Stimulated activated CD8-positive, alpha-beta memory T cell treated with anti-CD3 and anti-CD28 coated beads, Interleukin-12 subunit alpha, Interleukin-12 subunit beta, amount 100 ng/mL, for 24 hours (primary cell): ENCODE data around the gene ANKRD31.

Source experiments
- DNase-seq: peaks from one replicate; pipeline ENCODE4 v3.0.0-alpha.2; 2020; ENCODE audit errors: extremely low read depth

ANKRD31 gene

GRCh38 chr5:75058986-75059535, 177.6 kb downstream of the ANKRD31 start:
- DNase-seq = no peak

GRCh38 chr5:75057561-75057960, 179.1 kb downstream of the ANKRD31 start:
- no peak for DNase-seq

- DNase-seq = no peak
These were observed 180.9 kb downstream of the ANKRD31 start for GRCh38 chr5:75055727-75056144.

DNA sequence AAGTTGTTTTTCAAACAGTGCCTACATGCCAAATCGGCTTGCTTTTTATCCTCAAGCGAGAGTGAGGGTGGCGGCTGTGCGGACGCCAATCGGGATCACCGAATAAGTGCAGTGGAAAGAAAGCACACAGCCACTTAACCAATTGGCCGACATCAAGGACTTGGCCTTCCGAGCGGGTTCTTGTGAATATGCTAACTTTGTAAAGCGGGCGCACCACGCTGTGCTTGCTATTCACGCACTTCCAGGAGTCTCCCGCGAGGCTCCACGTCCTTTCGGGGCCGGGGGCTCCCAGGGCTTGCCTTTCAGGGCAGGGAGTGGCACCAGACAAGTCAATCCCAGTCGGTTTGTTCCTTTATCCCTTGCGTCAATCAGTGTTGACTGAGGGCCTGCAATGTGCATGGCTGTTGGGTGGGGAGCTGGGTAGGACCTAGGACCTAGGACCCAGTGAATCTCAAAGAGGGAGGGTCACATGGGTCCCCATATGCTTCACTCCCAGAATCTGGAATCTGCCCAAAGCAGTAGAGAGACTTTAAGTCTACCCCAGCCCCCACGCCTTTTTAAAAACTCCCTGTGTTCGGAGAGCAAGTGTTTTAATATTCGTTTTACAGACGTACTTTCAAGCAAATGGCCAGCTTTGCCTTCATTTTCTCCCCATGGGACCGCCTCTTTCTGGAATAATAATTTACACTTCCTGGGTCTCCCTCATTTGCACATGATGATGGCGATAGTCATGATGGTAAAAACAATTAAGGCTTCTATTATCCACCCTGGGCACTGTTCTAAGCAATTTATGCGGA, 182.3 kb downstream of the ANKRD31 start:
- no peak for DNase-seq

- no peak for DNase-seq
These were observed 183.2 kb downstream of the ANKRD31 start for GRCh38 chr5:75053304-75054133.

GRCh38 chr5:75053054-75053303, 183.7 kb downstream of the ANKRD31 start:
- DNase-seq = no peak

- no peak for DNase-seq
These were observed 184.3 kb downstream of the ANKRD31 start, which contains the start of gene GCNT4 for GRCh38 chr5:75052192-75053053. TSS of gene GCNT4 (minus strand) at chr5:75052558. CDS start at chr5:75030037, 22,521 bp downstream.

DNA sequence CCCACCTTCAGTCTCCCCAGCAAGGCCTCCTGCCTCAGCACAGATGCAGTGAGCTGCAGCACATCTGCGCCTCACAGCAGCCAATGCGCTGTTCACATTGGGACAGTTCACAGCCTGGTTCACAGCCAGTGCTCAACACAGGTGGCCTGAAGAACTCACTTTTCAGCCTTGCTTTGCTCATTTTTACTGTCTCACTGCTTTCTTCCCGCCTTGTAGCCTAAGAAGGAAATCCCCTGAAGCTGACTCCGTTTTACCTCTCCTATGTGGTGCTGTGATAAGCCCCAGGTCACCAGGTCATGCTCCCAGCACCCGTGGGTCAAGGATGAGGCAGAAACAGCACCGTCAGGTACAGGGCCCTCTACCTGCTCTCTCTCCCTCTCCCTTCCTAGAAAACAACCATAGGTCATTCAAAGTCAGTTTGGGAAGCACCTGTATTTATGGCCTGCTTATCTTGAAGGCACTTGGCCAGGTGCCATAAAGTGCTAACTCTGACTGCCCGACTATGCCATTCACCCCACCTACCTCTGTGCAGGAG, 185.4 kb downstream of the ANKRD31 start:
- DNase-seq = no peak

GRCh38 chr5:75050415-75050814, 186.3 kb downstream of the ANKRD31 start:
- DNase-seq = peak; percentile 16

DNA sequence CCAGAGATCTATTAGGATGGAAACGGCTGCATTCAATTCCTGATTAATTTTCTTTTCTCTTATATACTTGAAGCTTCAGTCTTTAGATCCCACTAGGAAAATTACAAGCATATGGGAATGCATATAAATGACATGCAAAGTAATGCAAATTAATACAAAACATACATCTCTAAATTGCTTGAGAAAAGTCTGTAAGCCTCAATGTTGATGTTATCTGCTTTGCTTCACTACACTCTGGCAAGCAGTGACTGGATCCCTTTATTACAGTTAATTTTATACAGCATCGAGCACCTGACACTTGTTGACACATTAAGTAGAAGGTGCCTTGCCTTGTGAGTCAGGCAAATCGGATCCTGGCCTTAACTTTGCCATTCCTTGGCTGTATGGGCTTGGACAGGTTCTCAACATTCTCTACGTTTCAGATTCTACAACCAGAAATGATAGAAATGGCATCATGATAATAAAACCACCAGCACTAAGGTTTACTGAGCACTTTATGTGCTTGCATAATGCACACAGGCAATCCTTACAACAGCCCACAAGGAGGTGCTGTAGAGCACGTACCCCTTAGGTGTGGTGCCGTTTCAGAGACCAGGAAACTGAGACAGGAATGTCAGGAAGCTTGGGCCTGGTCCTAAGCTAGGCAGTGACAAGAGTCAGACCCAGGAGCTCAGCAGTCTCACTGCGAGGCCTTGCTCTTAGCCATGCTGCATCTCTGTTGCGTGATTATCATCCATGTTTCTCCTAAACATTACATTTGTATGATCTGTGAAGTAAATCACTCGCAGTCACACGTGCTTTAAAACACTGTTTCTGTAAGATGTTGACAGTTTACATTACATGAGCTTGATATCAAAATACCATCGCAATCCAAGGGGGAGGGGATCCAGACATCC, 187.0 kb downstream of the ANKRD31 start:
- no peak for DNase-seq

GRCh38 chr5:75048457-75048953, 188.2 kb downstream of the ANKRD31 start:
- no peak for DNase-seq

DNA sequence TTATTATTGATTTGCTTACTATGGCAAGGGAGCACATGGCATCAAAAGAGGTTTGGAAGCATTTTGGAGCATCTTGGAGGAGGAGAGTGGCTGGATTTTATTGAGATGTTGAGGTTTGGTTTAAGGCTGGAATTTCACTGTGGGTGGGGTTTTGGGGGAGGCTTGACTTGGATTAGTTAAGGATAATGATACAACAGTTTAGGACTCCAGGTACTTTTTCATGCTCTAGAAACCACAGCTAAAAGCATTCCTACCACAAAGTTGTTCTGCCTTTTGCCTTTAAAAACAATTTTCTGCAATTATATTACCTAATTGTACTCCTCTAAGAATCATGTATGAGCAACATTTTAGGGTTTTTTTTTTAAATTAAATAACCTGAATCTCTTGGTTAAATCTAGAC, 189.3 kb downstream of the ANKRD31 start:
- no peak for DNase-seq

DNA sequence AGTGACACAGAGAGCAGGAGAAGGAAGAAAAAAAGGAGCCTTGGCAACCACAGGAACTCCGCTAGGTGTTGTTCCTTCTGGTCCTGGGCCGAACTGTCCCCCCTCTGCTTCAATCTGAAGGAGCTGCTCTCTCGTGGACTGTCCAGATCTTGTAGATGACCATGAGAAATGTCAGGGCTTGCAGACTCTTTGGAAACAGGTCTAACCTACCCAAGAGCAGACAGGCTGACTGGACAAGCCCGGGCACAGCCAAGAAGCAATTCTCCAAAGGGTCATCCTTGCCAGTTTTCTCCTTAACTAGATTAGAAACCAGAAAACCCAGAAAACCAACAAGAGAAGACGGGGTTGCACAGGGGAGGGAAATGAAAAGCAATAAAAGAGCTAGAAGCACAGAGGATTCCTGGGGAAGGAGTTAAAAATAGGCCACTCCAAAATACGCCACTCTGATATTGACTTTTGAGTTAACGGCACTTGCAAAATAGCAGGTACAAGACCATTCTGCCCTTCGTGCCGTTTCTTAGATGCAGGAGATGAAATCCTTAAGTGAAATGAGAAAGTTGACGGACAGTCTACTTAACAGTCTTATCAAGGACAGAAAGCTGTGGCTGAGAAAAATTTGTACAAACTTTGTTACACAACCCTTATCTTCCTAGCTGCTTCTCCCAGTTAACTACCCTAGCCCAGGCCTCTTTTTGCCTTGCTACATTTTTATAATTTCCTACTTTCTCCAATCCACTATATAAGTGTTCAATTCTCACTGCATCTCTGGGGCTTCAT, 190.1 kb downstream of the ANKRD31 start:
- DNase-seq = no peak

- no peak for DNase-seq
These were observed 191.6 kb downstream of the ANKRD31 start for GRCh38 chr5:75045071-75045470.

- DNase-seq = no peak
These were observed 192.3 kb downstream of the ANKRD31 start for GRCh38 chr5:75044406-75044805.

DNA sequence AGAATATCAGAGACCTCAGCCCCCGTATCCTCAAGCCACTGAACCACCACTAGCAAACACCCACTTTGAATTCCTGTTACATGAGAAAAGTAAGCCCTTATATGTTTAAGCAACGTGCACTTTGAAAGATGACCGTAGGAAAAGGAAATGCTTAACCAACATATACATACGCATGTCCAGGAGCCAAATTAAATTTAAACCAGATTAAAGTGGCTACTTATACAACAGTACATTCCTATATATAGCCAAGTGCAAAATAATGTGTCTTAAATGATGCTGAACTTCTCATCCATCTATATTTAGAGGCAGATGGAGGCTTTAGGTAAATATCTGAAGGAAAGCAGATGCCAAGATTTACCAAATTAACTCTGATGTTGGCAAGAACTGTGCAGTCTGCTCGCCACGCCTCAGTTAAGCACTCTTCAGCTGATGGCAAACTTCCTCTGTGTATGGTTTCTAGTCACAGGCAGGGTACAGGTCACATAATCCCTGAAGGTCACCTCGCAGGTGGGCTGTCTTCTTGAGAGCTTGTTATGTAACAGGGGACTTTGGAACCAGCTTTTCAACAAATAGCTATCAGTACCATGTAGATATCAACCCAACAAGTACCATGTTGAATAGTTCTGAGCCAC, 192.9 kb downstream of the ANKRD31 start:
- DNase-seq = no peak

DNA sequence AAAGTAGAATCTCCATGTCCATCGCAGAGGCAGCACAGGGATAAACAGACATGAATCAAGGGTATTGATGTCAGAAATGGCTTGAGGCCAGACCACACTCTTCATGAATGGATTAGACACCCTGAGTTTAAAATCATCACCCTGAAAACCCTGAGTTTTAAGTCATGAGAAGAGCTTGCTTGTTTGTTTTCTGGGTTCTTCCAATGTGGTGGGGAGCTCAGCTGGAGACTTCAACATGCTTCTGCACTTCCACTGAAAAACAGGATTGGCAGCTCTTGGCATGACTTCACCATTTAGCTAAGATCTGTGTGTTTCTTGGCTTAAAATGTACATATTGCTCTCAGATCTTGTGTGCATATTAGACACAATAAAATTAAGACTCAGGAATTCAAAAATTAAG, 194.2 kb downstream of the ANKRD31 start:
- DNase-seq = no peak

GRCh38 chr5:75040973-75041372, 195.7 kb downstream of the ANKRD31 start:
- no peak for DNase-seq

DNA sequence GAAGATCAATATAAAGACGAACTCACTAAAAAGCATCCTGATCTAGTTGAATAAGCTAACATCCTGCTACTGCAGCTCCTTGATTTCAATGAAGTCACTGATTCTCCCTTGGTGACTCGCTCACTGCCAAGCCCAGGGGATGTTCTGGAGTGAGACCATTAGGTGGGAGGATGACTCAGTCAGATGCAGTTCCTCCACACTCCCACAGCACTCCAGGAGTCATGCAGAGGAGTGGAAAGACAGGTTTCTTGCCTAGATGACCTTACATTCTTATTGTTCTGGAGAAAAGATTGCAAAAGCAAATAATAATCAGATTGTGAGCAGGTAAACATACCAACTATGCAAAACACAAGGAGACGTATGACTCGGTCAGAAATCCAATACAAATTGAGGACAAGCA, 199.6 kb downstream of the ANKRD31 start:
- no peak for DNase-seq
